Measurements from ENCODE around the gene CTDSPL. TPM values are rescaled to one million over a fixed set of nuclear protein-coding genes. Genes with fewer than 3 reads are reported as not detected.
"Not testable (repeated sequence)": the region's sequence is repeated elsewhere in the genome, so short reads cannot be mapped to it uniquely, and the experiment has no call there.

The CTDSPL gene
- polyA plus RNA-seq, 1 donor = 36.3 TPM

- peak; percentile 60 for DNase-seq
Measured at GRCh38 chr3:37968813-37969595, 107.3 kb downstream of the CTDSPL start.

DNA sequence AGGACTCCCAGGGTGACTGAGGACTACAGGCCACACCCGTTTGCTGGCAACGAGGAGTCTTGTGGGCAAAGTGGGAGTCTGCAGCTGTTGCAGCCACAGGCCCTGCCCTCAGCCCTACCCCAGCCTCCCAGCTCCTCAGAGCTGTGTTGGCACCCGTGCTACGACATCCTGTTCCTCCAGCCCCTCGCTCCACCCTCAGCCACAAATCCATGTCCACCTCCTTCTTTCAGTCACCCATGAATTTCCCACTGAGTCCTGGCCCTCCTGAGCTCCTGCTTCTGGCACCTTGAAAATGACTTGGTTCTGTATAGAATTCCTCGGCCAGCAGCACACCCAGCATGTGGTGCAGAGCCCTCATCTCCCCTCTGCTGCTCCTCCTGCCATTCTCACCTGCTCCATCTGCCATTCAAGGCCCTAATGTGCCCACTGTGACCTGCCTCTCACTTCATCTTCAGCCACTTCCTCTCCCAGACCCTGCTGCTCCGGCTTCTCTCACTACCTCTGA, 108.0 kb downstream of the CTDSPL start:
- DNase-seq = no peak

DNA sequence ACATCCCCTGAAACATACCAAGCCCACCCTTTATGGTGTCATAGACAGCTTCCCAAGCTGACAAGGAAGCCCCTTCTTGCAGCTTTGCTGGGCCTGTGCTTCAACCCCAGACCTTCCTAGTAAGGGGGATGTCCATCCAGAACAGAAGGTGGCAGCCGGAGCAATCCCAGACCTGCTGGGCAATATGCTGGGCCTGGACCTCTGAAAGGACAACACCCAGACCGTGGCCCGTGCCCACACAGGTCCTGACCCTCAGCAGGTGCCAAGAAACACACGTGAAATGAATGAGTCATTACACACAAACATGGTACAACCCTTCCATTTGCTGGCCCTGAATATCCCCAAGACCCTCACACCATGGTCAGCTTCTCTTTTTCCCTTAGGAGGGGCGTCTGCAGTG, 109.1 kb downstream of the CTDSPL start:
- no peak for DNase-seq

- DNase-seq = no peak
Measured at GRCh38 chr3:37971467-37971866, 109.8 kb downstream of the CTDSPL start.

- DNase-seq = not testable (repeated sequence)
Measured at GRCh38 chr3:37972056-37972455, 110.4 kb downstream of the CTDSPL start.

DNA sequence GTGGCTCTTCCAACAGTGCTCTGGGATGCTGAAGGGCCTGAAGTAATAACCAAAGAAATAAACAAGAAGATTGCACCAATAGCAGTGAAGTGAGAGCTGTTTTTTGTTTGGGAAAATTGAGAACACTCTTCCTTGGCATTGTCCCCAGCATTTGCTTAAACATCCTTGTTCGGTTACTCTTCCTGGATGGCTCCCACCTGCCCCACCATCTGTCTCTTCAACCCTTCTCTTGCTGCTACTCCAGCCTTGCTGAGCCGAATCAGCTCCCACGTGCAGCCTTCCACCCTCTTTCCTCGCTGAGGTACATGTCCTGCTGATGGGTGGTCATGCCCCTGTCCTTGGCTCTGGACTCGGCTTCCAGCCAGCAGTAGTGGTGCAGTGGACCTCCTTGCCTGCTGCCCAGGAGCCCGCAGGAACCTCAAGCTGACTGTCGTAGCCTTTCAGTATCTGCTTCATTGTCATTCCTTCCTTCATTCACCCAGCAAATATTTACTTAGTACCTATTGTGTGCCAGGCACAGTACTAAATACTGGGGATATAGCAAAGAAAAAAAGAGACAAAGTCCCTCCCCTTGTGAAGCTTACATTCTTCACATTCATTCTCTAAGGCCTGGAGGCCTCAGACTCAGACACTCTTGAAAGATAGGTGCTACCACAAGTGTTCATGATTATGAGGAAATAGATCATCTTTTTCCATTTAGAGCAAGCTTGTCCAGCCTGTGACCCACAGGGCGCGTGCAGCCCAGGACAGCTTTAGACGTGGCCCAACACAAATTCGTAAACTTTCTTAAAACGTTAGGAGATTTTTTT, 111.8 kb downstream of the CTDSPL start:
- no peak for DNase-seq

DNA sequence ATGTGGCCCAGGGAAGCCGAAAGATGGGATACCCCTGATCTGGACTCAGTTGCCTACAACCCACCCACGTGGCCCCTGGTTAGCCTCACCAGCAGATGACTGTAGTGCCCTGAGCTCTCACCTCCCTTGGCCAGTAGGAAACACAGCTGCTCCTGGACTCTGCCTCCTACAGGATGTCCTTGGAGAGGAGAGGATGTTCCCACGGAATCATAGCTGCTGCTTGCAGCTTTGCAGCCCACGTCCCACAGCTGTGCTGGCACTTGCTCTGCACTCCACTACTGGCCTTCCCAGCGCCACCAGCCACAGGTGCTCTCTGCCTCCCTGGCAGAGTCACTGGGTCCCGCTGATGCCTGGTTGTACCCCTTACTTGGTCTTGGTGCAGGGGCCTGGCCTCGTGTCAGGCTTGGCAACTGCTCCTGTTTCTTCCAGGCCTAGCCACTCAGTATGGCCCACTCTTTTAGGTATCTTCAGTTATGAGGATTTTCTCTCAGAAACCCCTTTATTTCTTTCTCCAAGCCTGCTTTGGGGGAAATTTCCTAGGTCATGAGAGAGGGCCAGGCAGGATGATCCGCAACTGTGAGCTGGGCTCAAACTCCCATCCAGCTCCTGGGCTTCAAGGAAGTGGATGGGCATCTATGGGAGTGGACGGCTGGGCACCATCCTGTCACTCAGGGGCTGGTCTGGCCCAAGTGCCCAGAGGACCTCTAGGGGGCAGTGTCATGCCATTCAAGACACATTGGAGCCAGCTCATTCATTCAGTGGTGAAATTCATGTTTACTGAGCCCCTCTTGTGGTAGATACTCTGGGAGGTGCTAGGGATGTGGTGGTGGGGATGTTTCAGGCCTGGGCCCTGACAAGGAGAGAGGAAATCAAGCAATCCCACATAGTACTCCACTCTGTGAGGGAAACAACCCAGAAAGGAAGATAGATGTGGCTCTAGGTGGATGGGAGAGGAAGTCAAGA, 112.7 kb downstream of the CTDSPL start:
- no peak for DNase-seq

GRCh38 chr3:37979541-37980461, 118.1 kb downstream of the CTDSPL start:
- DNase-seq = no peak

DNA sequence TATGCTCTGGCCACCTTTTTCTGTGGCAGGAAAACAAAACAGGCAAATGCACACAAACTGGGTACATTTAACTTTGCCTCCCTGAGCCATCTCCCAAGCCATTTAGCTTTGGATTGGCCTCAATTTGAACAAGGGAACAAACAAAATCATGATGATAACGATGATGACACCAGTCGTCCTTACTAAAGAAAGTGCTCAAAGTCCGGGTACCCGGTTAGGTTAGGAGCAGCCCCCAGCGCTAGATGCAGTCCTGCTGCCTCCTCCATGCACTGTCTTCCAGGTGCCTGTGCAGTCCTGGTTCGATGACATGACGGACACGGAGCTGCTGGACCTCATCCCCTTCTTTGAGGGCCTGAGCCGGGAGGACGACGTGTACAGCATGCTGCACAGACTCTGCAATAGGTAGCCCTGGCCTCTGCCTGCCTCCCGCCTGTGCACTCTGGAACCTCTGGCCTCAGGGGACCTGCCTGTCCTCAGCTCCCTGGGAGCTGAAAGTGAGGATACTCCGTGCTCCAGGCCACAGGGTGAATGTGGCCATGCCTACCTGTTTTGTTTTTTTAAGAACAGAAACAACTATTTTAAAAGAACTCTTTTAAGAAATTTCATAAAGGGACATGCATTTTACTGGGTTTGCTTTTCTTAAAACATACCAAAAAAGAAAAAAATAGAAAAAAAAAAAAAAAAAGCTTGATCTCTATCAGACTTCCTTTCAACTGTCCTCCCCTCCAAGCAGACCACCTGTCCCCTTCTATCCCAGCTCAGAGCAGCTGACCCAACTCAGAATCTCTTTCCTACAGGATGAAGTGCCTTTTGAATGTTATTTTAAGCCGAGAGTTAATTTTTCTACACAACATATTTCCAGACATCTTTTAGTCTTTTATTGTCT, 119.0 kb downstream of the CTDSPL start:
- DNase-seq = no peak

GRCh38 chr3:37981348-37981664, 119.6 kb downstream of the CTDSPL start:
- no peak for DNase-seq

DNA sequence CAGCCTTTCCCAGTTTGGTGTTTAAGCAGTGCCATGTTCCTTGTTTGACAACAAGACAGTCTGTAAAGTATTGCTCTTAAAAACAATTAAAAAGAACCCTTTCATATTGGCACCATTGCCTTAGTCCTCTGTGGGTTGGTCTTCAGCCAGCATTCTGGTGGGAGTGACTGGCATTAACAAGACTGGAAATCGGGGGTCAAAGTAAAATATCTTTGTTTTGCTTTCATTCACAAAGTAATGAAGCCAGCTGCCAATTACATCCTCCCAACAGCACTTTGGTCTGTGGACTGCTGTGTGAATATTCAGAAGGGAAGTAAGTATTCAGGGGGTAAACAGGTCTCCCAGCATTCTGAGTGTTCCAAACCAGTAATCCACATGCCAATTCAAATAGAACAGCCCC, 120.7 kb downstream of the CTDSPL start:
- no peak for DNase-seq

DNA sequence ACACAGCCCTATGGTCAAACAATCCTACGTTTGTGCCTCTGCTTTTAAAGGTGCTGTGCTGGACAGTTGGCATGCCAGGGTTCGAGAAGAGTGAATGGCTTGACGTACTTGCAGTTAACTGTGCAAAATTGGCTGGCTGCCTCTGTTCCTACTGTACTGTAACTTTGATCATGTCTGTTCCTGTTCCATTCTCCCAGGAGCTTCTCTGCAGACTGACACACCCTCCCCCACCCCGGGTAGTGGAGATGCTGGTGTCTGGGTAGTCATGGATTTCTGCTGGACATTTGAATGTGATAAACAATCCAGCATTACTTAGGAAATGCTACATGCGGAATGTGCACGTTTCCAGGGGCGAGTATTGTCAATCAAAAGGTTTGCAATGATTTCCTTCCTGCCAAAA, 122.4 kb downstream of the CTDSPL start:
- no peak for DNase-seq

DNA sequence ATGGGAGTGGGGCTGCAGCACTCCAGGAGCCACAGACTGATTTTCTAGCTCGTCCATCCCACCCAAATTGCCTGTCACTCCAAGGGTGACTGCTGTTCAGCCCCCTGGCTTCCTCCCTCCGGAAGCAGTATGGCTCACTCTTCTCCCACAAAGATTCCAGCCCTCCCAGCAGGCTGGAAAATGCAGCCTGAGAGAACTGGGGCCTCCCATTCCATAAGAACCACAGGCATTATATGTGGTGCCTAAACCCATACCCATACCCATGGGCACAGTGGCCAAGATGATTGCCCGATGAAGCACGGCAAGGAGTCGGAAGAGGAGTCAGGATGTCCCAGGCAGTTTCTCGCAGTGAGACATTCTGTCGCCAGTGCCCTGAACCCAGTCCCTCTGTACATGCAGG, 122.9 kb downstream of the CTDSPL start:
- DNase-seq = no peak

DNA sequence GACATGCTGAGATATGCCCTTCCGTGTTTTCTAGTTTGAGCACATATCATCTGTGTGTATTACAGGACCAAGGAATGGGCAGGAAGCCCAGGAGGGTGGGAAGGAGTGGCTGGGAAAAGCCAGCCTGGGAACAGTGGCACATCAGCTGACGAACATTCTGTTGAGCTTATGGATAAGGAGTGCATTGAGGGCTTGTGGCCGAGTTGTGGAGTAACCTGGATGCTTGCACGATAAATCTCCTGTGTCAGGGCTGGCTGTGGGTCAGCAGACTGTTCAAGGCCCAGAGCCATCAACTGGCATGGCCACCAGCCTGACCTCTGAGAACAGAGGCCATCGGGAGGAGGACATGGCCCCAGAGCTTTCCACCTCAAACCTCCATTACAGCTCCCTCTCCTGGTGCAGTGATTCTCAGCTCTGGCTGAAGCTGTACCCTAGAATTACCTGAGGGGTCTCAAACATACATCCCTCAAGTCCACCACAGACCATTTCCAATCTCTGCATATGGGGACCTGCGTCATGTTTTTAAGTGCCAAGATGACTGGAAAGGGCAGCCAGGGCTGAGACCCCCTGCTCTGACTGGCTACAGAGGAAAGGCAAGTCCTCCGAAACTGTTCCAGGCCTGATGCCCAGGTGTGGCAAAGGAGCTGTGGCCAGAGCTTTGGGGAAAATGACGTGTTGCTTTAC, 124.1 kb downstream of the CTDSPL start:
- no peak for DNase-seq

GRCh38 chr3:37986479-37987314, 125.0 kb downstream of the CTDSPL start:
- DNase-seq = no peak

GRCh38 chr3:37987315-37987697, 125.6 kb downstream of the CTDSPL start:
- no peak for DNase-seq

DNA sequence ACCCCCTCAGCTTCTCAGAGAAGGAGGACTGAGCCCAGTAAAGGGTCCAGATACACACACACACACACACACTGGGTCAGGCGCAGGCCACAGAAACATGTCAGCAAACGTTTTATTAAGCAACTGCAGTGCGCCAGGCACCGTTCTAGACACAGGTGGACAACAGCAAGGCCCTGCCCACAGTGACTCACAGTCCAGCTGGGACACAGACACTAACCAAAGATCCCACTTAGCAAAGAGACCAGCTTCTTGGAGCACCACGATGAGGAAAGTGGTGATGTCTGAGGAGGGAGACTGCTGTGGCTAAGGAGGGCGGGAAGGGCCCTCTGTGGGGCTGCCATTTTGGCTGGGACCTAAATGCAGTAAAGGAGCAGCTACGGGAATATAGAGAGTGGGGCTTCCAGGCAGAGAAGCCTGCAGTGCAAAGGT, 126.1 kb downstream of the CTDSPL start:
- no peak for DNase-seq

DNA sequence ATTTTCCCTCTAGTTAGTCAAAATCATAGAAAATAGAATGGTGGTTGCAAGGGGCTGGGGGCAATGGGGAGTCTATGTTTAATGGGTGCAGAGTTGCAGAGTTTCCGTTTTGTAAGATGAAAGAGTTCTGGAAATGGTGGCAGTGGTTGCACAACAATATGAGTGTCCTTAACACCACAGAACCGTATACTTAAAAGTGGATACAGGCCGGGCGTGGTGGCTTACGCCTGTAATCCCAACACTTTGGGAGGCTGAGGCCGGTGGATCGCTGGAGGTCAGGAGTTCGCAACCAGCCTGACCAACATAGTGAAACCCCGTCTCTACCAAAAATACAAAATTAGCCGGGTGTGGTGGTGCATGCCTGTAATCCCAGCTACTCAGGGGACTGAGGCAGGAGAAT, 126.7 kb downstream of the CTDSPL start:
- DNase-seq = not testable (repeated sequence)
